Stimulated activated CD8-positive, alpha-beta memory T cell treated with anti-CD3 and anti-CD28 coated beads, Interleukin-2, amount 100 ng/mL, for 1 hour (primary cell): ENCODE results near the gene PTPRN2.
"Not testable (repeated sequence)": the region's sequence is repeated elsewhere in the genome, so short reads cannot be mapped to it uniquely, and the experiment has no call there.

Source experiments
- DNase-seq, 2 donors: peaks; one replicate each; pipeline ENCODE4 v3.0.0-alpha.2; 2020; ENCODE audit warnings: low read depth in 2 of 2

PTPRN2 gene

DNA sequence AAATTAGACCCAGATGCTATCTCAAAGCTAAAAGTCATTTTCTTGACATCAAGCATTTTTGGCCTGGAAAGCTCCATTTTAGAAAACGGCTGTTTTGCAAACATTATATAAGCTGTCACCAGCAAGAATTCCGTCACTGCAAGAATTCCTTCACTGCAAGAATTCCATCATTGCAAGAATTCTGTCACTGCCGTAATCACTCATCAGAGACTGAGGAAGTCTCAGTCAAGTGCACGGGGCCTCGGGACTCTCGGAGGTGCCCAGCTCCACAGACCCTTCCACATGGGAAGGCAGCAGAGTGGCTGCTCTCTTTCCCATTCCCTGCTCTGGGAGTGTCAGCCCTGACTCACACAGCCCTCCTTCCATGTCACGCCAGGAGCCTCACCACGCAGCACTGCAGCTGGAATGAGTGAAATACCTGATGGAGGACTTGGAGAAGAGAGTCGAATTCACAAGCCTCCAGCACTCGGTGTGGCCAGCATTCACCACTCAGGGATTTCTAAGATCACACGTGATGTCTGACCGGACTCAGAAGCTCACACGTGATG is 168.3 kb downstream of the PTPRN2 start:
- no peak for DNase-seq

DNA sequence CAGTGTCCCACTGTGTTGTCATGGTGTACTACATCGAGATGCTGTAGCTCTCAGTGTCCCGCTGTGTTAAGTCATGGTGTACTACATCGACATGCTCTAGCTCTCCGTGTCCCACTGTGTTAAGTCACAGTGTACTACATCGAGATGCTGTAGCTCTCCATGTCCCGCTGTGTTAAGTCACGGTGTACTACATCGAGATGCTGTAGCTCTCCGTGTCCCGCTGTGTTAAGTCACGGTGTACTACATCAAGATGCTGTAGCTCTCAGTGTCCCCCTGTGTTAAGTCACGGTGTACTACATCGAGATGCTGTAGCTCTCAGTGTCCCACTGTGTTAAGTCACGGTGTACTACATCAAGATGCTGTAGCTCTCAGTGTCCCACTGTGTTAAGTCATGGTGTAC is 169.2 kb downstream of the PTPRN2 start:
- DNase-seq, result not testable (repeated sequence)

DNA sequence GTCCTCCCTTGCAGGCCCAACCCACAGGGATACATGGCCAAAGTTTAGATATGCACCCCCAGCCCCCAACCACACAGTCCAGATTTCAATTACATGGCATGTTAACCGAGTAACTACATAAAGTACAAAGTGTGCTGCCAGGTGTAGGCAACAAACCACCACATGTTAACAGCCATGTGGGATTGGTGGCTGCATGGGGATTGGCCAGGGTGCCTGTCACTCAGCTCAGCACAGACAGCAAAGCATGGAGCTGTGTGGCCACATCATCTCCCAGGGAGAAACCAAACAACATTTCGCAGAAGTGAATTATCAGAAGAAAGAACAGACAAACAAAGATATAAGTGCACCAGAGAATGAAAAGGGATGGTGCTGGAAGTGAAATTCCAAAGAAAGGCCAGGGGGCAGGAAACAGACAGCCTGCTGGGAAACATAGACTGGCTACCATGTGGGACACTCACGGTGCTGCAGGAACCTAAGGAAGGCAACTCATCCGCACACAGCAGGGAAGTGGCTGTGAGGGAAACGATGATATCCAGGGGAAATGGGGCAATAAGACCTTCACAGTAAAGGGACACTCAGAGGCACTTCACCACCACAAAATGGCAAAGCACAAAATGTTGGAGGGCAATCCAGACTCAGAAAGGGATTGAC is 171.2 kb downstream of the PTPRN2 start:
- DNase-seq, result no peak

DNA sequence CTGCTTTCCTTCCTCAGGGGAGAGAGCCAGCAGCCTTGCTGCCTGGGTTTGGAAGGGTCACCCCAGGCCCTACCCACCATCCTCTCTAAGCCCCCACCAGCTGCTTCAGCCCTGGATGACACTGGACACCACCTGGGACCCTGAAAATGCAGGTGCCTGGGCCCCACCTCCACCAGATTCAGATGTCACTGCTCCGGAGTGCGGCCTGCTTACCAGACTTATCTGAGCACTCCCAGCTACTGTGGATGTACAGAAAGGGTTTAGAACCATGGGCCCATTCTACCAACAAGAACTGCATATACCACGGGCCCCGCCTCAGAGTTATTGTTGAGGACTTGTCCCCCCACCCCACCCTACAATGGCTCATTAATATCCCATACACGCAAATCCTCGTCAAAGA is 172.3 kb downstream of the PTPRN2 start:
- no peak for DNase-seq

DNA sequence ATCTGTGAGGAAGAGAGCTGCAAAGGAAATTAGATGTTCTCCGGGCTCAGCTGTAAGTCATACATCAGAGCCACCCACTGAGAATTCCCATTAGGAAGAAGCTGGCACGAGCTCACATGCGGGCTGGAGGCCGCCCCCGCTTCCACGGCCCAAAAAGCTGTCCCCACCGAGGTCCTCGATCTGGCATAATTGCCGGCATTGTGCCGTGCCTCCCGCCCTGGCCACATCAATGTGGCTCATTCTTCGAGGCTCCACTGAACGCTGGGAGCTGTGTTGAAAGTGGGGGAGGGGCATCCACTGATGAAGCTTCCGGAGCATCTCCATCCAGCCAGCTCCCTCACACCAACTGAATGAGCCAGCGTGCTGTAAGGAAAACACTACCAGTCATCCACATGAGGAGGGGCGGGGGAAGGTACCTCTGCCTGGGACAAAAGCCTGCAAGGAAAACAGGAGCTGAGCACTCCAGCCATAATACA is 173.1 kb downstream of the PTPRN2 start:
- no peak for DNase-seq

DNA sequence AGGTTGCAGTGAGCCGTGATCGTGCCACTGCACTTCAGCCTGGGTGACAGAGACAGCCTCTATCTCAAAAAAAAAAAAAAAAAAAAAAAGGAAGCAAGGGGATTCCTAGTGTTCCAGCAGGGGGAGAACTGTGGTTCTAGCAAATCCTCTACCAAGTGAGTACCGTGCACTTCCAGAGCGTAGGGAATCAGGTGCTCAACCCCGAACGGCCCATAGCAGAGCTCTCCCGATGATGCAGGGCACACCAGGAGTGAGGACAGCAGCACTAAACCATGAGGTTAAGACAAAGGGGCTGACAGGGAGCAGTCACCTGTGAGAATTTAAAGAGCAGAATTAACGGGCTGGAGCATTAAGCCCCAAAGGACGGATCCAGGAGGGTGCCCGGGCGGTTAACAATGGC is 173.6 kb downstream of the PTPRN2 start:
- no peak for DNase-seq

DNA sequence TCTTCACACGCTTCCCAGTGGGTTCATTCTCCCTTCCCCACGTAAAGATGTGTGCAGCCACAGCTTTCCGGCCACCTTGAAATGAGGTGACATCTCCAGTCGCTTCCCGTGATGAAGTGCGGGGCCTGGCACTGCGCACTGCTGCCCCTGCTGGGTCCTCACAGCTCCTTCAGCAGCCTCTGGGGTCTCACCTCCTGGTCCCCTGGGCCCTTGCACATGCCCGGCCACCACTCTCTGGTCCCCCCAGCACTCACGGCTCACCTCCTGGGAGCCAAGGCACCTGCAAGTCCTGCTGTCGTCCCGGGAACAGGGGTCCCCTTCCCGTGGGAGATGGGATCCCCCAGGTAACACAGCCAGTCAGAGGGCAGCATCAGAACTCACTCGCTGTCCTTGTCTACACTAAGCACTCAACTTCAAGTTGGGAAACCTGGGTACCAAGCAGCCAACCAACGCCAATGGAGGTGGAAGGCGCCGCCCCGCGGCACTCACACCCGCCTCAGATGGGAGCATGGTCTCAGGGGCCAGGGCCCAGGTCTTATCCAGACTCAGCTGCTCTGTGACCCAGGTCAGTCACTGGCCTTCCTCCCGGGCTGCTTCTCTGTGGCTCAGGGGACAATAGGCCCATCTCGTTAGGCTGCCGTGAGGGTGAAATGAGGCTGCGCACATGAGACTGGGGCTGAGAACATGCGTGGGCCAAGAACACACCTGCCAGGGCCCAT is 176.2 kb downstream of the PTPRN2 start:
- DNase-seq, result no peak

DNA sequence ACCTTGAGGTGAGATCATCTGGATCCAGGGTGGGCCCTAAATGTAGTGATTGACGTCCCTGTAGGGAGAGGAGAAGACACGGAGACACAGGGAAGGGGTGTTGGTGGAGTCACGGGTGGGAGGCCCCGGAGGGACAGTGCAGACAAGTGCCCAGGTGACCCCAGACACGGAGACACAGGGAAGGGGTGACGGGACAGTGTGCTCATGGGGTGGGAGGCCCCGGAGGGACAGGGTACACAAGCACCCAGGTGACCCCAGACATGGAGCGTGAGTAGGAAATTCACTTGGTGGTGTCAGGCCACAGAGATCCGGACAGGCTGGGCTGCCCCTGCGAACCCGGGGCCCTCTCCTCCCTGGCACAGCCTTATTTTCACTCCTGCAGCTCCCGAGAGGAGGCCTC is 176.9 kb downstream of the PTPRN2 start:
- no peak for DNase-seq

DNA sequence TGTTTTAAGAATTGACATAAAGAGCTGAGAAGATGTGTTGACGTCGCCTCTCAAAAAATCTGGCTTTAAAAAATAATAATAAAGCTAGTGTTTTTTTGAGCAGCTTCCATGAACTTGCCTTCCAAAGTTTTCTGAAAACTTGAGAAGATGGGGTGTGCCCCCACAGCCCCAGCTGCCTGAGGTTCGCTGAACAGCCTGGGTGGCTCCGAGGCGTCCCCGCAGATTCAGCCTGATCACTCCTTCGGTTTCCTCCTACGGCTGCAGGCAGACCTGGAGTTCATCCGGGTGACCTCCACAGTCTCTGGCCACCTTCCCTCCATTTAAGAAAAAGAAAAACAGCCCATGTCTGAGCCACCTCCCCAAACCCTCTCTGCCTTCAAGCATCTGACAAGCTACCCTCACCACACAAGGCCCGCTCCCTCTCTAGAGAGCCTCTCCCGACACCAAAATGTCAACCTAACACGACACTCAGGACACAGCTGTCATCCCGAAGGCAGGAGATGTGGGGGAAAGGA is 177.8 kb downstream of the PTPRN2 start:
- no peak for DNase-seq

DNA sequence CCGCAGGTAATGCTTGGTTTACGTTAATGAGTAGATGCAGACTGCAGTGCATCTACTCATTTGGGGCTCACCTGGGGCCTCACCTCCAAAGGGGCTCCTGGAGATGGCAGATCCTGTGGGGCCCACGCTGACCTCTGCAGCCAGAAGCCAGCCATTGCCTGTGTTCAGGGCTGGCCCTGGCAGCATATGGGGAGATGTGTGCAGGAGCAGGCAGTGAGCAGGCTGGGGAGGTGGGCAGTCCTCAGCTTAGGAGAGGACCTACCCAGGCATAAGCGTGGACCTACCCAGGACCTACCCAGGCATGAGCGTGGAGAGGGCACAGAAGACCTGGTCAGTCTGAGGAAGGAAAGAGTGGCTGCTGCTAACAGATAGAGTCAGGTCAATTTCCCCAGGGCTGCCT is 178.5 kb downstream of the PTPRN2 start:
- DNase-seq, result no peak

DNA sequence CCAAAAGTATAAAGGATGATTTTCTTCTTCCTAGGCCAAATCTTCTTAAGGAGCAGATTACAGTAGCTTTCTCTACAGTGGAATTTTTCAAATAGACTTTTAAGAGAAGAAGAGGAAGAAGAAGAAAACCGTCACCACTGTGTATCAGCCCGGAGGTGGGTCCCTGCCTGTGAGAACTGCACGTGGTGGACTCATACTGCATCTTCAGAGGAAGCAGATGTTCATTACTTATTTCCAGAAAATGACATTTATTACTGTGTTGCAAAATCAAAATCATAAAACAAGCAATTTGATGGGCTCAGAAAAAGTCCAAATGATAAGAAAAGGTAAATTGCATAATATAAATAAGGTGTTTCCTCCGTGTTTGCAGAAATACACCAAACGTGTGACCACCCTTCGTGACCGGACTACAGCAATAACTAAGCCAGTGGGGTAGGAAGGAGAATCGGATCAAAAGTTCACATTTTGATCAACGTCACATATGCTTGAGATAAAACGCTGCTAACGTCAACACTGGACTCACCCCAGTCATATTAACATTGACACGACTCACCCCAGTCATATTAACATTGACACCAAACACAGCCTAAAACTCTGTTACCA is 179.2 kb downstream of the PTPRN2 start:
- DNase-seq, result no peak

DNA sequence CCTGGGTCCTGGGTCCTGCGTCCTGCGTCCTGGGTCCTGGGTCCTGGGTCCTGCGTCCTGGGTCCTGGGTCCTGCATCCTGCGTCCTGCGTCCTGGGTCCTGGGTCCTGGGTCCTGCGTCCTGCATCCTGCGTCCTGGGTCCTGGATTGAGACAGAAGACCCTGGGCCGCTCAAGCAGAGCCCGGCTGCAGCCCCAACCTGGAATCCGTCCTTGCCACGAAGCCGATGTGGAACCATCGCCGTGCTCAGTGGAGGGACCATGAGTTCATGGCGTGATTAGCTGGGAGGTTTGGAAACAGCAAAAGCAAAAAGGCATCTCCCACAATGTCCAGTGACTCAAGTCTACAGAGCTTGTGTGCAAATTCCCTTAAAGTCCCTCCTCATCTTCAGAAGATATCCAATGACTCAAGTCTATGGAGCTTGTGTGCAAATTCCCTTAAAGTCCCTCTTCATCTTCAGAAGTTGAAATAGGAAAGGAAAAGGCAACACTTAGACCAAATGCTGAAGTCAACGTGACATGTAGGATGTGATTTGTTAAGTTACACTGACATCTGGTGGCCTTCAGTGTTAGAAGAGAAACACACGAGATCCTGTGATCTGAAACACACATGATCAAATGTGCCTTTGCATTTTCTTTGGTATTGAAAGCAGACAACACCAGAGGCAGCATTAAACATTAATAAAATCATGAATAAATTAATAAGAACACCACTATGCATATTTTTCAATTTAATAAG is 179.9 kb downstream of the PTPRN2 start:
- DNase-seq, result no peak

DNA sequence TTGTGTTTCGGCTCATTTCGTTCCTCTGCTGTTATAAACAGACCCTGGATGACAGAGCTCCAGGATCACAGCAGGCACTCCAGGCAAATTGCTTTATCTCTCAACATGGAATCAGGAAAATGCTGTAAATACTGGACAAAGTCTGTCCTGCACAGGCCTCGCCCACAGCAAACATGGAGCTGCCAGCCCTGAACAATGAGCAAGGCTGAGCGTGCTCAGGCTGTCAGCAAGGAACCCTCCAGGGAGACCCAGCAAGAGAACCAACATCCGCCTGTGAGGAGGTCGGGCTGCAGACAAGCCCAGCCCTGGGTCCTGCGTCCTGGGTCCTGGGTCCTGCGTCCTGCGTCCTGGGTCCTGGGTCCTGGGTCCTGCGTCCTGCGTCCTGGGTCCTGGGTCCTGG is 180.8 kb downstream of the PTPRN2 start:
- no peak for DNase-seq

DNA sequence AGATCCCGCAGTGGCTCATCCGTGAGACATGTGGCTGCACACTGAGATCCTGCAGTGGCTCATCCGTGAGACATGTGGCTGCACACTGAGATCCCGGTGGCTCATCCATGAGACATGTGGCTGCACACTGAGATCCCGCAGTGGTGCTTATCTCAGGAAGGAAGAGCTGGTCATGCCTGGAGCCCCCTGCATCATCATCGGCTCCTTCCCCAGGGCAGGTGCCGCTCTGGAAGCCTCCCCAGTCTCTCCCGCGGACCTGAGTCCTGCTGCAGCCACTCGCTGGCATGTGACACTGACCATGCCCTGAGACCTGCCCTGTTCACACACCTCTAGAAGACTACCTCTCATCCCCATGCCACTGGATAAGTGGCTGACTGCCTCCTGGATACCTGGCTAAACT is 181.3 kb downstream of the PTPRN2 start:
- DNase-seq, result no peak

DNA sequence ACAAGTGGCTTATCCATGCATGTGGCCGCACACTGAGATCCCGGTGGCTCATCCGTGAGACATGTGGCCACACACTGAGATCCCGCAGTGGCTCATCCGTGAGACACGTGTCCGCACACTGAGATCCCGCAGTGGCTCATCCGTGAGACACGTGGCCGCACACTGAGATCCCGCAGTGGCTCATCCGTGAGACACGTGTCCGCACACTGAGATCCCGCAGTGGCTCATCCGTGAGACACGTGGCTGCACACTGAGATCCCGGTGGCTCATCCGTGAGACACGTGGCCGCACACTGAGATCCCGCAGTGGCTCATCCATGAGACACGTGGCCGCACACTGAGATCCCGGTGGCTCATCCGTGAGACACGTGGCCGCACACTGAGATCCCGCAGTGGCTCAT is 181.9 kb downstream of the PTPRN2 start:
- DNase-seq, result not testable (repeated sequence)

DNA sequence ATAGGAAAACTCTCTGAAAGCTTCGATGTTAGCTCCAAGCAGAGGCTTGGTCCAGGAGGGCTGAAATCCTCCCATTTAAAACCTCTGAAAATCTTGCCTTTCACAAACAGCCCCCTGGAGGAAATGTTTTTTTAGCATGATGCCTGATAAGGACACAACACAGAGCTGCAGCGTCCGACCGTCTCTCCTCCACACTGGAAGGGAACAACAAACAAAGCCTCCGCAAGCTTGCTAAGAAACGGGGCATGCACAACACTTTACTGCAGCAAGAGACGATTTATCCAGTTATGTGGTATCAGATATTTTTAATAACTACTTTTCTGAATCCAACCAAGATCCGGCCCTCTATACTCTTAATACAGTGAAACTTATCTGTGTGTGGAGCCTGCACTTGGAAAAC is 182.3 kb downstream of the PTPRN2 start:
- no peak for DNase-seq

DNA sequence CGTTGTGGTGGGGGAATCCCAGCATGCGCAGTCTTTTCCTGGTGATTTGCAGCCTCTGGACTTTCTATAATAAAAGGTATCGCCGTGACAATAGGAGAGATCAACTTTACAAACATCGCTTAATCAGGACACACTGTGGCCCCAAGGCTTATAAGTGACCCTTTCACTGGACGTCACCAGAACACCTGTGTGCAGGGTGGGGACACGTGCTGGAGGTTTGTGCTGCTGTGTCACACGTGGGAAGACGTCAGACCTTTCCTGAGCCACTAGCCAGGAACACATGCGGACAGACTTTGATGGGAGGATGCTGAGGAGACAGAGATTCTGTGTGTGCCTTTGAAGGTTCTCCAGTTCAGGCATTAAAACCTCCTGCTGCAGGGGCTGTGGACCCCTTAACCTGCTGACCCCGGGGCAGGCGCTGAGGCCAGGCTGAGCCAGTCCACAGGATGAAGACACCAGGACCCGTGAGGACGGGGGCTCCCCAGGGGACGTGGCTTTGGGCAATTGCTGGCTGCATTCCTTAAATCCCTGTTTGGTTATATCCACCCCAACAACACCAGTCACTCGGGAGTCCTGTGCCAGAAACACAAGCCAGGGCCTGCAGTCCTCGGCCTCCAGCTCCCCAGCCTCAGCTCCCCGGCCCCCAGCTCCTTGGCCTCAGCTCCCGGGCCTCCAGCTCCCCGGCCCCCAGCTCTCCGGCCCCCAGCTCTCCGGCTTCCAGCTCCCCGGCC is 183.4 kb downstream of the PTPRN2 start:
- DNase-seq, result no peak

DNA sequence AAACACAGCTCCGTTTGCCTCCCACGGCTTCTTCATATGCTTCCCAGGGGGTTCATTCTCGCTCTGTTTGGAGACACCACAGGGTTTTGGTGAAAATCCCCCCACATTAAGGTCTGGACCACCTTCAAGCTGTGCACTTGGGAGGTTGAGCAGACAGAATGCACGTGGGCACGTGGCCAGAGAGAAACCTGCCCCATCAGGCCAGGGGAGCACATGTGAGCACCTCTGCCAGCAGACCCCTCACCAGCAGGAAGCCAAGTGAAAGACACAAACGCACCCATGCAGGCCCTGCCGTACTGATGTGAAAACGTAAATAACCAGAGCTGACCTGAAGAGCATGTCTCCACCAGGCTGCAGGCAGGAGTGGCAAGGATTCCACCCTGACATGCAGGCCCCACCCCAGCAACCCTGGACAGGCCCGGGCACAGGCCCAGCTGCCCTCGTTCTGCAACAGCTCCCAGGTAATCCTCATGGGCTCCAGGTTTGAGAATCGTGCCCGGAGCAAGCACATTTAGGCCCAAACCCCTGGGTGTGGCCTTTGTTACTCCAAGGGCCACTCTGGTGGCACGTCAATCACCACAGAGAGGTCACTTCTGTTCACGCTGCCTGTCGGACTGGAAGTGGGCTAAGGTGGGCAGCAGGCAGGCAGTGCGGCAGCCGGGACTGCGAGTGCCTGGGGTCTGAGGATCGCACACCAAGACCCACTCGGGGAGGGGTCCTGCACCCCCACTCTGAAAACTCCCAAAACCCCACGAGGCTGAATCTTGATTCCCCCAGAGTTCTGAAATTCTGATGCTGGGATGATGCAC is 184.4 kb downstream of the PTPRN2 start:
- DNase-seq, result no peak

DNA sequence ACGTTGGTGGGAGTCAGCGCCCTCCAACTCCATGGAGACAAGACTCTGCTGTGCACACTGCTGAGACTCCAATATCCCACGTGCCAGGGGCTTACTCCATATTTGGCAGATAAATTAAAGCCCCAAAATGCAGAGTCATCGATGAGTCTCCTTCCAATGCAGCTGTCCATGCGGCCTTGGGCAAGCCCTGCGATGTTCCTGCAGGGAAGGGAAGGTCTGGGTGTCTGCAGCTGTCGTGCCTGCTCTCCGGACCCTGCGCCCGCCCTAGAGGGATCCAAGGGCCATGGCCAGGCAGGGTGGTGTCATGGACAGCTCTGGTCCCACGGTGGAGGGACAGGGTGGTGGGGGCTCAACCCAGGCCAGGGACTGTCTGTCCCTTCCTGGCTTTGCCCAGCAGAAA is 185.2 kb downstream of the PTPRN2 start:
- no peak for DNase-seq

DNA sequence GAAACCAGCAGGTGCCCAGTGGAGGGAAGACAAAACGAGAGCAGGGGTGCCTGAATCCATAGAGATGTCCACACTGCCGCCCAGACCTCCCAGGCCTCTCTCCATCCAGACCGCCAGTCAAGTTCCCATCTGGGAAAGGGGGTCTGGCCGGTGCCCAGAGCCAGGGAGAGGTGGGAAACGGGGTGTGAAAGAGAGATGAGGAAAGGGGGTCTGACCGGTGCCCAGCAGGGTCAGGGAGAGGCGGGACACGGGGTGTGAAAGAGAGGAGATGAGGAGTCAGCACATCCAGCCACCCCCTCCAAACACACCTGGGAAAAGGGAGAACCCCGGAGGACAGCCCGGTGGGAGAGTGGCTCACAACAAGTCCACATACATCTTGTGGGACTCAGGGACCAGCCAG is 185.8 kb downstream of the PTPRN2 start:
- no peak for DNase-seq
